Kasumi-1 (cell line): ENCODE data around the gene FRY.

Source experiments
- DNase-seq, 2 experiments: peaks; one replicate each; lab custom pipeline; 2025; lab: John Stamatoyannopoulos, UW

FRY gene

DNA sequence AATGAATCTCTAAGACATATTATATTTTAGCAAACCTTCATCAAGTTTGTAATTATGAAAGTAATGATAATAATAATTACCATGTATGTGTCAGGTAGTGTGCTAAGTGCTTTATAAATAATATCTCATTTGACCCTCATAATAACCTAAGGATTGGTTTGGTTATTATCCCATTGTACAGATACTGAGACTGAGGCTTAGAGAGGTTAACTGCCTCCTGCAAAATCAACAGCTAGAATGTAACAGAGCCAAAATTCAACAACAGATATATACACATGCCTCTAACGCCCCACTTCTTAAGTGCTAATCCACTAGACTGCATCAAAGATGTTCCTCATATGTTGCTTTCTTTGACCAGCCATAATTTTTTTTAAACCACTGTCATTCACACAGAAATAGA, 142.8 kb downstream of the FRY start:
- DNase-seq: no peak

DNA sequence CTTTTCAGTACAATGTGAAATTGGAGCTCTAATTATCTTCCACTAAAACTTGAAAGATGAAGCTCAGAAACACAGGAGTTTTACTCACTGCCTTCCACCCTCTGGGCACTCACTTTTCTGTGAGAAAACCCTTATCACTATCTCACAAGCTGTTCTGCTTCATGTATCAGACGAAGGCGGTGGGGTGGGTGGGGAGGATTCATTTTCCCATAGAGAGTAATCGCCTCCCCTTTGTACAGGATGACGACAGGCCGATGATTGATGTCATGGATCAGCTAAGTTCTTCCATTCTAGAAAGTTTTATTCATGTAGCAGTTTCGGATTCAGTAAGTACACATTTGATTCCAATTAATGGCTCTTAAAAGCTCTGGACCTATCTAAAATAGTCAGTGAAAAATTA, 143.7 kb downstream of the FRY start:
- no peak for DNase-seq

- no peak for DNase-seq
These were observed 144.4 kb downstream of the FRY start for GRCh38 chr13:32175943-32176342.

DNA sequence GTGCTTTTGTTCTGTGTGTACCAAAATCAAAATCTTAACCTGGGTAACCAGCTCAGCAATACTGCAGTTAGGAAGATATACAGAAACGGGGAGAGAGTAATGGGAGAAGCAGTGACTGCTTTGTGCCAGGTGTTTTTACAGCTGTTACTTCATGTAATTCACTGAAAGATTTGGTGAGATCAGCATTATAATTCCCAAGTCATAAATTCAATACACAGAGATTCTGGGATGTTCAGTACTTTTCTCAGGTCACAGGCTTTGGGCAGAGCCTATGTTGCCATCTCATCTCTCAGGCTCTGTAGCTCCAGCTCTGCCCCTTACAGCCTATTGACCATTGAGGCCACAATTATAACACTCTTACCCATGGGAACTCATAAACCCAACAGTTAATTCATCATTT, 145.1 kb downstream of the FRY start:
- DNase-seq: no peak

GRCh38 chr13:32178763-32179162, 147.2 kb downstream of the FRY start:
- DNase-seq: no peak

- DNase-seq: no peak
These were observed 148.1 kb downstream of the FRY start for GRCh38 chr13:32179708-32180107.

GRCh38 chr13:32187651-32188050, 156.1 kb downstream of the FRY start:
- no peak for DNase-seq

DNA sequence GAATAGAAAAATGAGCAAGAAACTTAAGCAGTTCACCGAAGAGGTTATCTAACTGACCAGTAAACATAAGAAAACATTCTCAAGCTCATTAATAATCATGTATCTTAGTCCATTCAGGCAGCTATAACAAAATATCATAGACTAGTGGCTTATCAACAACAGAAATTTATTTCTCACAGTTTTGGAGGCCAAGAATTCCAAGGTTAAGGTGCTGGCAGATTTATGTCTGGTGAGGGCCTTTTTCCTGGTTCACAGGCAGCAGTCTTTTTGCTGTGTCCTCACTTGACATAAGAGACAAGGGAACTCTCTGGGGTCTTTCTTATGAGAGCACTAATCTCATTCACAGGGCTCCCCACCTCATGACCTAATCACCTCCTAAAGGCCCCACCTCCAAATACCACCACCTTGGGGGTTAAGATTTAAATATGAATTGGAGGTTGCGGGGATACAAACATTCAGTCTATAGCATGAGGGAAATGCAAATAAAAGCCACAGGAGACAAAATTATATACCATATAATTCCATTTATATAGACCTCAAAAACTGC, 160.0 kb downstream of the FRY start:
- DNase-seq: no peak

- no peak for DNase-seq
These were observed 164.1 kb downstream of the FRY start for GRCh38 chr13:32195713-32196112.

DNA sequence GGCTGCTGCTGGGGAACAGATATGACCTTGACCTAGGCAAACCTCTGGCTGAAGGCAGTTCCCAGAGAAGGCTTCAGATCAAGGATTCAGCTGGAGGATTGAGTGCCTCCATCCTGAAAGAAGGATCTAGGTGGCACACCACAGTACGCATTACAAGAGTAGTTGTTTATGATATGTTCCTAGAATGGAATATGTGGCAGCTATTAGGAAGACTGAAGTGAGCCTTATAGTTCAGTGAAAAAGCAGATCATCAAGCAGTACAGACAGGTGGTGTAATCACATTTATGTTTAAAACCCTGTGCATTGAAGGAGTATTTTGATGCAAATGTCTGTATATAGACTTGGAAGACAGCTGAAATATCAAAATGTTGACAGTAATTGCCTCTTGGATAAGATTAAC, 167.6 kb downstream of the FRY start:
- no peak for DNase-seq

GRCh38 chr13:32200741-32201140, 169.2 kb downstream of the FRY start:
- DNase-seq: no peak

DNA sequence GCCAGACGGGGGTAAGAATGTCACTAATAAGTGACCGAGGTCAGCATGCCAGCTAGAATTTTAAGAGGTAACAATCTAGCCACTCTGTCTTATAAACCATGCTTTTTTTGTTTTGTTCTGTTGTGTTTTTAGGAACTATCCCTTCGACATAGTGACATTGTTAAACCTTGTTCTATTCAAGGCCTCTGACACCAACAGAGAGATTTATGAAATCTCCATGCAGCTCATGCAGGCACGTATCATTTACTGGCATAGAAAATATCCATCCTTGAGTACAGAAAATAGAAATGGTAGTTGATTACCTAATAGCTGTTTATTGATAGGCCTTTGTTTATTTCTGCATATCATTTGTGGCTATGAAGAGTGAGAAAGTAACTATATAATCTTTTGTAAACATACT, 170.2 kb downstream of the FRY start:
- no peak for DNase-seq

DNA sequence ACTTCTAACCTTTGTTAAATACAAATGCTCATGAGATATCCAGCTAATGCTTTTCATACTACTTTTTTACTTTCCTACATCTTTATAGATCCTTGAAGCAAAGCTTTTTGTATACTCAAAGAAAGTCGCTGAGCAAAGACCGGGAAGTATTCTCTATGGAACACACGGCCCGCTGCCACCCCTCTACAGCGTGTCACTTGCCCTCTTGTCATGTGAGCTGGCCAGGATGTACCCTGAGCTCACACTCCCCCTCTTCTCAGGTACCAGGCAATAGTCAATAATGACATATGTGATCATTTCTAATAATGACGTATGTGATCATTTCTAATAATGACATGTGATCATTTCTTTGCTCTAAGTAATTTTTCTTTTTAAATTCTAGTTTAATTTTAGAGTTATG, 170.7 kb downstream of the FRY start:
- no peak for DNase-seq

GRCh38 chr13:32203221-32203620, 171.6 kb downstream of the FRY start:
- no peak for DNase-seq

DNA sequence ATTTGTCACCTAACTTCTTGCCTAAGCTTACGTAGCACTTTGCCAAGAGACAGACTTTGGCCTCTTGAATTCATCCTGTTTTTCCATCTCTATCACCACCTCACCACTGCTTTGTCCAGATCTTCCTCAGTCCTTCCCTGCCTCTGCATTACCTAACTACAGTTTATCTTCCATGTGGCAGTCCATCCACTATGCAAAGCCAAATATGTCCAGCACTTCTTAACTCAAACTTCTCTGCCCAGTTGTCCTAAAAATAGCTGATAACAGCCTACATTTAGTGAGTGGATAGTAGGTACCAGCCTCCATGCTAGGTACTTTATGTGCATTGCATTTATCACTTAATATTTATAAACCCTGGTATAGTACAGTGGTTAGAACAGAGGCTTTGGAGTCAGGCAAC, 172.2 kb downstream of the FRY start:
- no peak for DNase-seq

GRCh38 chr13:32205431-32206096, 174.0 kb downstream of the FRY start:
- DNase-seq: no peak

DNA sequence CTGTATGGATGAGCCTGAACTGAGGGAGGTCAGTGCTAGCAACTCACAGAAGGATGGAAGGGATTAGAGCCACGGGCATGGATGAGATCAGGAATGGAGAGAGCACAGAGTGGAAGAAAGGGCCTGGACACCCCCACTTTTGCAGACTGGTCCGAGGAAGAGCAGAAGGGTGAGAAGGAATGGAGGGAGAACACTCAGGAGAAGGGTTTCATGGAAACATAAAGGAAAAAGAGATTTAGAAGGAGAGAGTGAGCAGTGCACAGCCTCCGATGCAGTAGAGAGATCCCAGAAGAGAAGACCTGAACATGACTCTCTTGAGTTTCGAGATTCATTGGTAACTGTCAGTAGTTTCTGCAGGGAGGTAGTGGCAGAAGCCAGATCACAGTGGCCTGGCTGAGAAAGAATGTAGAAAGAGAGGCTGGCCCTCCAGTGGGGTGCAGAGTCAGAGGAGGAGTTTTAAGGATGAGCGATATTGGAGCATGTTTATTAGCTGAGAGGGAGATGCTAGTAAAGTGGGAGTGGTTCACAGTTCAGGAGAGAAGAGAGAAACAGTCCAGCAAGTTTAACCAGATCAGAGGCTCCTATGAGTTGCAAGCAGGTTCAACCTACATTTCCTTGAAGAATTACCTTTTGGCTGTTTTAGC, 174.6 kb downstream of the FRY start:
- no peak for DNase-seq

DNA sequence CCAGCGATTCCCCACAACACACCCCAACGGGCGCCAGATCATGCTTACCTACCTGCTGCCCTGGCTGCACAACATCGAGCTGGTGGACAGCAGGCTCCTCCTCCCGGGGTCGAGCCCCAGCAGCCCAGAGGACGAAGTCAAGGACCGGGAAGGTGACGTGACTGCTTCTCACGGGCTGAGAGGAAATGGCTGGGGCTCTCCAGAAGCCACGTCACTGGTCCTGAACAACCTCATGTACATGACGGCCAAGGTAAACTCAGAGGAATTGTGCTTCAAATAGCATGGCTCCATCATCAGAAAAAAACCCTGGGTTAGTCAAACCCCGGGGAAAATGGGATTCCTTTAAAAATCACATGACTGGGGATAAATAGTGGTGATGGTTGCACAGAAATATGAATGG, 177.3 kb downstream of the FRY start:
- DNase-seq: no peak

- no peak for DNase-seq
These were observed 178.1 kb downstream of the FRY start for GRCh38 chr13:32209652-32210051.

- no peak for DNase-seq
These were observed 178.5 kb downstream of the FRY start for GRCh38 chr13:32210101-32210500.

DNA sequence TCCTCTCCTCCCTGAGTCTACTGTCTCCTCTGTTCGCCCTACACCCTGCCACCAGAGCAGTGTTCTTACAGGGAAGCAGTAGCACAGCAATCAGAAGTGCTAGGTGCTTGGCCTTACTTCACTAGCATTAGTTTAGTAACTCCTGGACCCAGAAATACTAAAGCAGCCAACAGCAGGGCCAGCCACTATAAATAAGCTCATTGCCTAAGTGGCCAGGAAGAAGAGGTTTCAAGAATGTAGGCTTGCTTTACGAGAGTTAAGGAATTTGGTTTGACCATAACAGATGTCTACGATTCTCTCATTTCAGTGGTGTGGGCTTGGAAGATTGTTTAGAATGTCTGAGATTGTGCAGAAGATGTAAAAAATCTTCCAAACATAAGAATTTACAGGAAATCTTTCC, 180.2 kb downstream of the FRY start:
- DNase-seq: no peak

DNA sequence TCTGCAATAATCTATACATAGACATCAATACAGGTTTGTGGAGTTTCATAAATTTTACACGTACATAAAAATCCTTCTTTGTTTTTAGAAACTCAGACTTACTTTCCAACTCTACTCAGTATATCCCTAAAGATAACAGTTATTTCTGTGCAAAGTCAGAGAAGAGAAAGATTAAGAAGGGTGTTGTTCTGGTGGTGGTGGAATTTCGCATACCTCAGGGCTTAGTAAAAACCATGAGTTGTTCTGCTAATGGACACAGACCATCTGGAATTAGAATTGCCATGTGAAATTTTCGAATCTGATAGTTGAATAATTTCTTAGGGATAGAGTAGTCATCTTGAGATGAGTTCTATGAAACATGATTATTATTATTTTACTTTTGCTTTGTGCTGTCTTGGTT, 180.8 kb downstream of the FRY start:
- DNase-seq: no peak

DNA sequence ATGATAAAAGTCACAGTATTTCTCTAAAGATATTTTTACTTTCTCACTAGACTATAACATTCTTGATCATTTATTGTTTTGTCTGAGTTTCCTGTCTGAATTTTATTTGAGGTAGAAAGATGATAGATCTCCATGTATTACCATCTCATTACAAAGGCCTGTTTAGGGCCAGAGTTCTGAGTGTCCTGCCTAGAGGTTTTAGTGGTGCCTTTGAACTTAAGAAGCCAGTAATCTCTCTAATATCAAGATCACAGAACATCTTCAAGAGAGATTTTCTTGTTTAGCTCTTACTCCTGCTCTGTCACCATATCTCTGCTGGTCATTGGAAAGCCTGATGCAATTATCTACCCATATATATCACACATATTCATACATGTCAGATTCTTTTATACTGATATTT, 182.1 kb downstream of the FRY start:
- no peak for DNase-seq

GRCh38 chr13:32214071-32214470, 182.5 kb downstream of the FRY start:
- DNase-seq: no peak
